Measurements from ENCODE around the gene LRP1.

- TF ChIP-seq CTCF (IDR thresholded peaks at IDR 0.05; ENCODE audit: low read depth, low read length, poor library complexity, severe bottlenecking) (no peak), EZH2phosphoT487 (IDR thresholded peaks at IDR 0.05; ENCODE audit: borderline replicate concordance, low read length) (no peak)
These were observed 37.8 kb upstream of the LRP1 start for GRCh38 chr12:57090490-57090889.

All from DOHH2 (cell line).